K562 (cell line): ENCODE data around the gene ARHGAP28. TPM values are rescaled to one million over a fixed set of nuclear protein-coding genes. Genes with fewer than 3 reads are reported as not detected.

Experiments
- ATAC-seq: fragments of 200-7000 bp; cut with Tn5 transposase; 3 replicates; pipeline ENCODE4 v1.9.1; 2020; ENCODE audit warnings: moderate library complexity
- BruUV-seq: library from RNA; stranded (reverse); fragments of 400-500 nt; replicated peaks from 2 replicates; lab custom pipeline; 2021; lab: Mats Ljungman, UMichigan
- CTCF ChIA-PET: fragments of 300-600 bp; formaldehyde crosslinking; extraction: SDS; loops from one replicate; lab custom pipeline; 2021; ENCODE audit warnings: low intra/inter-chr PET ratio; lab: Yijun Ruan, JAX
- POLR2A ChIA-PET: fragments of 300-600, 350-650 bp; sonication (Branson Sonifier 250); formaldehyde crosslinking; extraction: SDS; loops from one replicate; lab custom pipeline; 2021; ENCODE audit warnings: antibody characterized with exemption, inconsistent platforms; lab: Yijun Ruan, JAX
- DNase-seq, 4 experiments: peaks; one replicate each; pipeline versions ENCODE4 v3.0.0 to v3.0.0-alpha.2; 2011 to 2018; ENCODE audit warnings: low spot score in 3 of 4, mixed read lengths in 3 of 4; ENCODE audit errors: extremely low read depth in 1 of 4
- FAIRE-seq: peaks from 2 replicates; lab custom pipeline; 2011; peaks lifted over from hg19 to GRCh38; lab: Jason Lieb, UNC
- H2AFZ ChIP-seq: 2 replicates; pipeline ENCODE4 v1.6.0; 2011; ENCODE audit warnings: low read depth, low read length, control low read depth, inconsistent platforms
- H3K27ac ChIP-seq: fragments of 200-600 bp; 3 replicates; pipeline ENCODE4 v1.8.0; 2011; ENCODE audit warnings: low read depth, mild to moderate bottlenecking, control low read depth, inconsistent platforms, low read length, moderate library complexity, mixed read lengths; ENCODE audit errors: extremely low read depth
- H3K27me3 ChIP-seq, 2 experiments: fragments of 300-600 bp in 1 of 2; 2 replicates in 1 of 2; 3 replicates in 1 of 2; pipeline versions ENCODE4 v1.6.0 to v1.8.0; 2011; ENCODE audit warnings: inconsistent platforms in 2 of 2, low read length in 2 of 2, mild to moderate bottlenecking in 1 of 2, mixed read lengths in 1 of 2, moderate library complexity in 1 of 2; ENCODE audit not compliant: control insufficient read depth in 2 of 2, insufficient read depth in 2 of 2
- H3K36me3 ChIP-seq: fragments of 300-600 bp; 3 replicates; pipeline ENCODE4 v1.8.0; 2011; ENCODE audit warnings: mild to moderate bottlenecking, low read length, inconsistent platforms; ENCODE audit not compliant: control insufficient read depth, insufficient read depth
- H3K4me1 ChIP-seq, 2 experiments: fragments of 200-600 bp in 1 of 2; replicated peaks in 1 of 2; 2 replicates in 1 of 2; 3 replicates in 1 of 2; pipeline versions ENCODE4 v1.5.1 to v1.8.0; 2011; ENCODE audit warnings: inconsistent platforms in 2 of 2, low read length in 2 of 2, mild to moderate bottlenecking in 1 of 2, mixed read lengths in 1 of 2, moderate library complexity in 1 of 2; ENCODE audit not compliant: control insufficient read depth in 2 of 2, insufficient read depth in 2 of 2
- H3K4me2 ChIP-seq: 2 replicates; pipeline ENCODE4 v1.6.1; 2011; ENCODE audit warnings: low read length, control low read depth, inconsistent platforms, mixed read lengths; ENCODE audit not compliant: insufficient read depth
- H3K4me3 ChIP-seq: fragments of 200-600 bp; sonication (generic), shearing (Covaris generic); 2 replicates; pipeline ENCODE4 v1.5.1; 2016; ENCODE audit warnings: control low read depth, inconsistent platforms
- H3K79me2 ChIP-seq: fragments of 200-600 bp; 3 replicates; pipeline ENCODE4 v1.8.0; 2011; ENCODE audit warnings: low read length, inconsistent platforms; ENCODE audit not compliant: control insufficient read depth, insufficient read depth
- H3K9ac ChIP-seq, 2 experiments: 2 replicates each; pipeline versions ENCODE4 v1.6.0 to v1.6.1; 2011; ENCODE audit warnings: low read depth in 2 of 2, low read length in 2 of 2, control low read depth in 1 of 2, inconsistent platforms in 1 of 2, mild to moderate bottlenecking in 1 of 2, mixed read lengths in 1 of 2; ENCODE audit not compliant: insufficient read depth in 1 of 2
- H3K9me1 ChIP-seq: one replicate; pipeline ENCODE4 v1.6.0; 2011; ENCODE audit warnings: inconsistent platforms, mild to moderate bottlenecking, low read length, moderate library complexity; ENCODE audit not compliant: control insufficient read depth, insufficient read depth
- H3K9me3 ChIP-seq: replicated peaks from 2 replicates; pipeline ENCODE4 v1.5.1; 2011; ENCODE audit warnings: low read depth, low read length, inconsistent platforms; ENCODE audit not compliant: control insufficient read depth, insufficient read depth
- H4K20me1 ChIP-seq: replicated peaks from 2 replicates; pipeline ENCODE4 v1.6.1; 2011; ENCODE audit warnings: low read length, inconsistent platforms, mixed read lengths; ENCODE audit not compliant: control insufficient read depth, insufficient read depth
- CAMTA2 ChIP-seq: fragments of 250-450 bp; sonication (Bioruptor Pico); conservative IDR thresholded peaks from 2 replicates; pipeline ENCODE4 v1.5.1; 2022
- CC2D1A ChIP-seq: fragments of 450-650 bp; IDR thresholded peaks from 2 replicates; pipeline ENCODE4 v1.6.1; 2017; ENCODE audit warnings: mild to moderate bottlenecking
- CREM ChIP-seq: IDR thresholded peaks from 2 replicates; pipeline ENCODE4 v1.6.1; 2014; ENCODE audit warnings: antibody characterized with exemption, low read depth
- EP300 ChIP-seq: IDR thresholded peaks from 2 replicates; pipeline ENCODE4 v1.6.1; 2012; ENCODE audit warnings: low read length, improper control_type of control experiment
- FOXK1 ChIP-seq: sonication (generic); formaldehyde crosslinking; IDR thresholded peaks from 2 replicates; pipeline ENCODE4 v1.8.0; 2022; ENCODE audit warnings: missing genetic modification reagents, mild to moderate bottlenecking, borderline replicate concordance
- FOXM1 ChIP-seq, 2 experiments: fragments of 450-650 bp in 1 of 2; sonication (generic) in 1 of 2; formaldehyde crosslinking in 1 of 2; IDR thresholded peaks; 2 replicates each; pipeline versions ENCODE4 v1.6.1 to v1.9.0; 2017 to 2022; ENCODE audit warnings: low read depth in 2 of 2, mild to moderate bottlenecking in 2 of 2, missing genetic modification reagents in 1 of 2, moderate library complexity in 1 of 2
- HOXB6 ChIP-seq: fragments of 250-450 bp; sonication (Bioruptor Pico); IDR thresholded peaks from 2 replicates; pipeline ENCODE4 v1.5.1; 2022; ENCODE audit warnings: mild to moderate bottlenecking, borderline replicate concordance
- KLF6 ChIP-seq: fragments of 250-450 bp; sonication (Bioruptor Pico); IDR thresholded peaks from 2 replicates; pipeline ENCODE4 v1.4.0; 2020; ENCODE audit warnings: mild to moderate bottlenecking, moderate library complexity, borderline replicate concordance
- NR2F6 ChIP-seq: fragments of 450-650 bp; formaldehyde crosslinking; IDR thresholded peaks from 2 replicates; pipeline ENCODE4 v1.4.0; 2020; ENCODE audit warnings: mild to moderate bottlenecking
- RBM15 ChIP-seq: fragments of 200-400 bp; formaldehyde crosslinking; IDR thresholded peaks from 2 replicates; pipeline ENCODE4 v1.6.1; 2018; ENCODE audit warnings: mild to moderate bottlenecking, low read length, moderate library complexity; ENCODE audit not compliant: insufficient read depth
- ZC3H11A ChIP-seq: IDR thresholded peaks from 2 replicates; pipeline ENCODE4 v1.6.1; 2012; ENCODE audit warnings: low read depth, low read length, improper control_type of control experiment
- ZNF583 ChIP-seq: fragments of 250-450 bp; sonication (Bioruptor Pico); IDR thresholded peaks from 2 replicates; pipeline ENCODE4 v1.4.0; 2020
- ZNF830 ChIP-seq: fragments of 250-450 bp; sonication (Bioruptor Pico); IDR thresholded peaks from 2 replicates; pipeline ENCODE4 v1.5.0; 2021; ENCODE audit warnings: mild to moderate bottlenecking
- WGBS: fragments of 100-300 bp; shearing (Covaris generic); methylation state at CpG from one replicate; pipeline ENCODE4 v1.1.6; 2016; ENCODE audit warnings: low coverage, mixed read lengths; ENCODE audit not compliant: insufficient coverage; ENCODE audit errors: missing lambda C conversion rate; 5-methylcytosine and 5-hydroxymethylcytosine counted together
- in situ Hi-C: fragments of 300-500 bp; cut with MboI; formaldehyde crosslinking; loops from 4 replicates; pipeline ENCODE4 v1.15.0; 2018; ENCODE audit warnings: inconsistent platforms, mixed read lengths
- intact Hi-C: fragments of 100-400 bp; cut with micrococcal nuclease; formaldehyde crosslinking; loops from 2 replicates; pipeline ENCODE4 v1.14.2; 2022
- polyA plus RNA-seq, 8 experiments: library from polyadenylated mRNA; depleted of rRNA in 4 of 8; stranded (reverse) in 5 of 8; unstranded in 3 of 8; fragments of >200 nt; fragmentation: Nextera tagmentation in 2 of 8; fragmentation: Illumina TruSeq in 1 of 8; extraction: Ambion mirVana in 2 of 8; extraction: Trizol in 1 of 8; gene quantifications; 2 replicates each; pipeline versions ENCODE4 v1.2.1 to v1.2.3, GENCODE V29; 2011 to 2014; ENCODE audit warnings: inconsistent platforms in 1 of 8, missing spikeins in 1 of 8
- total RNA-seq, 7 experiments: library from RNA; depleted of rRNA in 6 of 7; stranded (reverse); fragments of >200 nt in 6 of 7; fragmentation: Illumina TruSeq in 2 of 7; extraction: Trizol in 2 of 7; gene quantifications; 2 replicates each; pipeline versions ENCODE4 v1.2.1 to v1.2.3, GENCODE V29; 2011 to 2021; ENCODE audit warnings: low replicate concordance in 1 of 7
- TF ChIP-seq, protein P1 (sequence below): sonication (generic); formaldehyde crosslinking; IDR thresholded peaks from 2 replicates; pipeline ENCODE4 v1.8.1; 2023; ENCODE audit warnings: mild to moderate bottlenecking, missing genetic modification reagents
- TF ChIP-seq, protein P2 (sequence below): sonication (generic); formaldehyde crosslinking; IDR thresholded peaks from 2 replicates; pipeline ENCODE4 v1.8.1; 2023; ENCODE audit warnings: mild to moderate bottlenecking, missing genetic modification reagents, moderate library complexity
- TF ChIP-seq, protein P3 (sequence below): fragments of 200-800 bp; sonication (Bioruptor generic); IDR thresholded peaks from 2 replicates; pipeline ENCODE4 v1.6.1; 2017; ENCODE audit warnings: missing genetic modification characterization, missing compliant biosample characterization

ARHGAP28 gene
- total and polyA plus RNA-seq, 9 of the 15 experiments (the other 6 are each of a cell fraction or from before 2014, with no cell fraction given) = 0.93 to 5.9 (median 5.0) TPM

DNA sequence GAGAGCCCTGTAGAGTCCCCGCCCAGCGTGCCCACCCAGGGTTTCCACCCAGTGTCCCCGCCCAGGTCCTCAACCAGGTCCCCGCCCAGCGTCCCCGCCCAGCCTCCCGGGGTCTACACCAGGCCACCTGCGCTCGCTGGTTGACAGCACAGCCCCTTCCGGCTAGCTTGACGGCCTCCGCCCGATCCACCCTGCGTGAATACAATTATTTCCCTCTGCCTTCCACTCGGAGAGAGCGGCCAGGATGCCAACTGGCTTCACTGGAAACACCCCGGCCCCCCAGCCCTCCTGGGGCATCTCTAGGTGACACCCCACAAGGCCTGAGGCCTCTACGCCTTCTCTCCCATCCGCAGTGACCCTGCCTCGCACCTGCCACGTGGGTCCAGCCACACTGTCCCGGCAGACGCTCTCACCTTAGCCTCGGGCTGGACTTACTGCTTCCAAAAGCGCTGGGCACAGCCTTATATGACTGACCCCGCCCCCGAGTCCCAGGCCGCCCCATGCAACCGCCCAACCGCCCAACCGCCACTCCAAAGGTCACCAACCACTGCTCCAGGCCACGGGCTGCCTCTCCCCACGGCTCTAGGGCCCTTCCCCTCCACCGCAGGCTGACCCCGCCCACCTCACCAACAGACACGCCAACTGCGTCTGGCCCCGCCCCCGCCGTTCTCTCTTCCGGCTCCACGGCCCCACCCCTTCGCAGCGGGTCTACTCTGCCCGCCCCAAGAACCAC lies 200.0 kb downstream of the ARHGAP28 start:
- FAIRE-seq = peak; percentile 35
- 28% methylated on average over 43 of the region's 45 CpGs for WGBS
- peak; percentile 97 for ATAC-seq
- Histone ChIP-seq H3K4me2 (peak overlapping the region; percentile 63), H3K9me3 (no peaks in the 10 kb centered on the region), H3K9me1 (no peaks in the 10 kb centered on the region), H3K27me3 (no peaks in the 10 kb centered on the region), H2AFZ (peak overlapping the region; percentile 90), H3K79me2 (no peaks in the 10 kb centered on the region), H3K4me1 (peaks cover 11 to 16% of the 10 kb centered on the region in 2 experiments), H4K20me1 (no peaks in the 10 kb centered on the region), H3K36me3 (no peaks in the 10 kb centered on the region), H3K27ac (peak overlapping the region; percentile 72; the same call in 2 of the 3 replicates), H3K4me3 (peak overlapping the region; percentile 27), H3K9ac (peak overlapping the region in 1 of 2 experiments; percentile 83; a peak in 2 of 4 replicates)
- peak; percentile 84 to 92 (median 86) for DNase-seq
- ChIA-PET POLR2A (interaction anchor here (0.6 to 1.1 kb wide), 4 partner anchors 12 to 149 kb away, joined by 3 read pairs; no protein-coding TSS in a partner anchor), CTCF (interaction anchor here (0.6 kb wide), 1 partner anchor 298 kb away, joined by 3 read pairs; no protein-coding TSS in a partner anchor)
- no TSS peak for BruUV-seq
- intact Hi-C loops (no loop called here), in situ Hi-C loops (loop anchor here (10.0 kb wide), 1 partner anchor 245 kb away; no protein-coding TSS in a partner anchor)
- 0 out of 2 replicates have a peak, but pooled peaks have one; percentile 18 for TF ChIP-seq CC2D1A
- 0 out of 2 replicates have a peak, but pooled peaks have one; percentile 78 for TF ChIP-seq ZNF830
- TF ChIP-seq EP300 = peak; percentile 83
- TF ChIP-seq ZNF583 = 0 out of 2 replicates have a peak, but pooled peaks have one; percentile 33
- TF ChIP-seq ZC3H11A = no peak
- TF ChIP-seq, protein P1, sequence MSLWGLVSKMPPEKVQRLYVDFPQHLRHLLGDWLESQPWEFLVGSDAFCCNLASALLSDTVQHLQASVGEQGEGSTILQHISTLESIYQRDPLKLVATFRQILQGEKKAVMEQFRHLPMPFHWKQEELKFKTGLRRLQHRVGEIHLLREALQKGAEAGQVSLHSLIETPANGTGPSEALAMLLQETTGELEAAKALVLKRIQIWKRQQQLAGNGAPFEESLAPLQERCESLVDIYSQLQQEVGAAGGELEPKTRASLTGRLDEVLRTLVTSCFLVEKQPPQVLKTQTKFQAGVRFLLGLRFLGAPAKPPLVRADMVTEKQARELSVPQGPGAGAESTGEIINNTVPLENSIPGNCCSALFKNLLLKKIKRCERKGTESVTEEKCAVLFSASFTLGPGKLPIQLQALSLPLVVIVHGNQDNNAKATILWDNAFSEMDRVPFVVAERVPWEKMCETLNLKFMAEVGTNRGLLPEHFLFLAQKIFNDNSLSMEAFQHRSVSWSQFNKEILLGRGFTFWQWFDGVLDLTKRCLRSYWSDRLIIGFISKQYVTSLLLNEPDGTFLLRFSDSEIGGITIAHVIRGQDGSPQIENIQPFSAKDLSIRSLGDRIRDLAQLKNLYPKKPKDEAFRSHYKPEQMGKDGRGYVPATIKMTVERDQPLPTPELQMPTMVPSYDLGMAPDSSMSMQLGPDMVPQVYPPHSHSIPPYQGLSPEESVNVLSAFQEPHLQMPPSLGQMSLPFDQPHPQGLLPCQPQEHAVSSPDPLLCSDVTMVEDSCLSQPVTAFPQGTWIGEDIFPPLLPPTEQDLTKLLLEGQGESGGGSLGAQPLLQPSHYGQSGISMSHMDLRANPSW (CRISPR knock-in tag) = no peak
- no peak for TF ChIP-seq CAMTA2 (CRISPR knock-in tag)
- no peak for TF ChIP-seq RBM15
- peak; percentile 37; the same call in 1 of the 2 replicates for TF ChIP-seq FOXM1 (IDR thresholded peaks at IDR 0.05; ENCODE audit: low read depth)
- no peak for TF ChIP-seq FOXM1 (CRISPR knock-in tag; IDR thresholded peaks at IDR 0.05; ENCODE audit: low read depth)
- TF ChIP-seq KLF6 (CRISPR knock-in tag) = 0 out of 2 replicates have a peak, but pooled peaks have one; percentile 12
- TF ChIP-seq, protein P2, sequence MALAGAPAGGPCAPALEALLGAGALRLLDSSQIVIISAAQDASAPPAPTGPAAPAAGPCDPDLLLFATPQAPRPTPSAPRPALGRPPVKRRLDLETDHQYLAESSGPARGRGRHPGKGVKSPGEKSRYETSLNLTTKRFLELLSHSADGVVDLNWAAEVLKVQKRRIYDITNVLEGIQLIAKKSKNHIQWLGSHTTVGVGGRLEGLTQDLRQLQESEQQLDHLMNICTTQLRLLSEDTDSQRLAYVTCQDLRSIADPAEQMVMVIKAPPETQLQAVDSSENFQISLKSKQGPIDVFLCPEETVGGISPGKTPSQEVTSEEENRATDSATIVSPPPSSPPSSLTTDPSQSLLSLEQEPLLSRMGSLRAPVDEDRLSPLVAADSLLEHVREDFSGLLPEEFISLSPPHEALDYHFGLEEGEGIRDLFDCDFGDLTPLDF (CRISPR knock-in tag) = no peak
- TF ChIP-seq FOXK1 = no peak
- TF ChIP-seq HOXB6 (CRISPR knock-in tag) = no peak
- TF ChIP-seq, protein P3, sequence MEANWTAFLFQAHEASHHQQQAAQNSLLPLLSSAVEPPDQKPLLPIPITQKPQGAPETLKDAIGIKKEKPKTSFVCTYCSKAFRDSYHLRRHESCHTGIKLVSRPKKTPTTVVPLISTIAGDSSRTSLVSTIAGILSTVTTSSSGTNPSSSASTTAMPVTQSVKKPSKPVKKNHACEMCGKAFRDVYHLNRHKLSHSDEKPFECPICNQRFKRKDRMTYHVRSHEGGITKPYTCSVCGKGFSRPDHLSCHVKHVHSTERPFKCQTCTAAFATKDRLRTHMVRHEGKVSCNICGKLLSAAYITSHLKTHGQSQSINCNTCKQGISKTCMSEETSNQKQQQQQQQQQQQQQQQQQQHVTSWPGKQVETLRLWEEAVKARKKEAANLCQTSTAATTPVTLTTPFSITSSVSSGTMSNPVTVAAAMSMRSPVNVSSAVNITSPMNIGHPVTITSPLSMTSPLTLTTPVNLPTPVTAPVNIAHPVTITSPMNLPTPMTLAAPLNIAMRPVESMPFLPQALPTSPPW (CRISPR knock-in tag) = 0 out of 2 replicates have a peak, but pooled peaks have one; percentile 62
- no peak for TF ChIP-seq NR2F6 (CRISPR knock-in tag)
- peak; percentile 71 for TF ChIP-seq CREM
